NCI-H1048 (cell line): ENCODE results near the gene SPHK1.
"Not testable (repeated sequence)": the region's sequence is repeated elsewhere in the genome, so short reads cannot be mapped to it uniquely, and the experiment has no call there.

Source experiments
- DNase-seq: peaks from one replicate; lab custom pipeline; 2025; lab: John Stamatoyannopoulos, UW

Gene SPHK1, protein sequence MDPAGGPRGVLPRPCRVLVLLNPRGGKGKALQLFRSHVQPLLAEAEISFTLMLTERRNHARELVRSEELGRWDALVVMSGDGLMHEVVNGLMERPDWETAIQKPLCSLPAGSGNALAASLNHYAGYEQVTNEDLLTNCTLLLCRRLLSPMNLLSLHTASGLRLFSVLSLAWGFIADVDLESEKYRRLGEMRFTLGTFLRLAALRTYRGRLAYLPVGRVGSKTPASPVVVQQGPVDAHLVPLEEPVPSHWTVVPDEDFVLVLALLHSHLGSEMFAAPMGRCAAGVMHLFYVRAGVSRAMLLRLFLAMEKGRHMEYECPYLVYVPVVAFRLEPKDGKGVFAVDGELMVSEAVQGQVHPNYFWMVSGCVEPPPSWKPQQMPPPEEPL

GRCh38 chr17:76384222-76384986, at the start of gene SPHK1:
TSS of gene SPHK1 (plus strand) at chr17:76384609. CDS start at chr17:76385645, 1,036 bp downstream.
- DNase-seq: no peak

DNA sequence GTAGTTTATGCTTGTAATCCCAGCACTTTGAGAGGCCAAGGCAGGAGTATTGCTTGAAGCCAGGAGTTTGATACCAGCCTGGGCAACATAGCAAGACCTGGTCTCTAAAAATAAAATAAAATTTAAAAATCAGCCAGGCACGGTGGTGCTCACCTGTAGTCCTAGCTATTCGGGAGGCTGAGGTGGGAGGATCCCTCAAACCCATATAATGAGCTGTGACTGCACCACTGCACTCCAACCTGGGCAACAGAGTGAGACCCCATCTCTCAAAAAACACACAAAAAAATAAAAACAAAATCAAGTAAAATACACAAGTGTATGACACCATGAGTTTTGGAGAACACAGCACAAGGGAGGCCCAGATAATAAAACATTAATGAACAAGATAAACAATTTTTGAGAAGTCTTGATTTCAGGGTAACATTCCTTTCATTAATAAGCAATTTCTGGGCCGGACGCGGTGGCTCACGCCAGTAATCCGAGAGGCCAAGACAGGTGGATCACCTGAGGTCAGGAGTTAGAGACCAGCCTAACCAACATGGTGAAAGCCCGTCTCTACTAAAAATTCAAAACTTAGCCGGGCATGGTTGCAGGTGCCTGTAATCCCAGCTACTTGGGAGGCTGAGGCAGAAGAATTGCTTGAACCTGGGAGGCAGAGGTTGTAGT, 48.6 kb upstream of the SPHK1 start:
- DNase-seq: no peak

GRCh38 chr17:76336756-76337412, 47.5 kb upstream of the SPHK1 start:
- no peak for DNase-seq

- DNase-seq: no peak
Measured at GRCh38 chr17:76337413-76337777, 47.0 kb upstream of the SPHK1 start.

DNA sequence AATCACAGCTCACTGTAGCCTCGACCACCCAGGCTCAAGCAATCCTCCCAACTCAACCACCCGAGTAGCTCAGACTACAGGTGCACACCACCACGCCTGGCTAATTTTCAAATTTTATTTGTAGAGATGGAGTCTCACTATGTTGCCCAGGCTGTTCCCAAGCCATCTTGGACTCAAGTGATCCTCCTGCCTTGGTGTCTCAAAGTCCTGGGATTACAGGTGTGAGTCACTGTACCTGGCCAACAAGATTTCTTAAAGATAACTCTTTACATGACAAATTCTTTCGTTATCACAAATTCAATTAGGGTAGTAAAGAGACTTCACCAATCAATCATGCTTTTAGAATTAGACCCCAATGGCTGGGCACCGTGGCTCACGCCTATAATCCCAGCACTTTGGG, 43.1 kb upstream of the SPHK1 start:
- DNase-seq: no peak

DNA sequence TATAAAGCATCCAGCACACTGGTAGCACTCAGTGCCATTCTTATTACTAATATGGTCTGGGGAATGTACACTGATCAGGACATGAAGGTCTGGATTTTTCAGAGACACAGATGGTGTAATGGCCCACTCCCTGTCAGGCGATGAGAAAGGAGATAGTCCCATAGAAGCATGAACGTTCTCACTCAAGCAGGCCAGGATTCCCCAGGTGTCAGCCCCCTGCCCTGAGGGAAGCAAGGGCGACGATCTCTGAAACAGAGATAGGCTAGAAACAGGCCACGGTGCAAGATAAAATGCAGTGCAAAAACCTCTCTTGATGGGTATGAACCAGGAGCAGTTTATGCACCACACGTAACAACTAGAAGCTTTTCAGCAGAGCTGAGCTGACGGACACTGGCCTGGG, 41.3 kb upstream of the SPHK1 start:
- no peak for DNase-seq

- no peak for DNase-seq
Measured at GRCh38 chr17:76345377-76345974, 38.9 kb upstream of the SPHK1 start.

GRCh38 chr17:76346936-76347335, 37.5 kb upstream of the SPHK1 start:
- not testable (repeated sequence) for DNase-seq

- no peak for DNase-seq
Measured at GRCh38 chr17:76350463-76350862, 33.9 kb upstream of the SPHK1 start.

DNA sequence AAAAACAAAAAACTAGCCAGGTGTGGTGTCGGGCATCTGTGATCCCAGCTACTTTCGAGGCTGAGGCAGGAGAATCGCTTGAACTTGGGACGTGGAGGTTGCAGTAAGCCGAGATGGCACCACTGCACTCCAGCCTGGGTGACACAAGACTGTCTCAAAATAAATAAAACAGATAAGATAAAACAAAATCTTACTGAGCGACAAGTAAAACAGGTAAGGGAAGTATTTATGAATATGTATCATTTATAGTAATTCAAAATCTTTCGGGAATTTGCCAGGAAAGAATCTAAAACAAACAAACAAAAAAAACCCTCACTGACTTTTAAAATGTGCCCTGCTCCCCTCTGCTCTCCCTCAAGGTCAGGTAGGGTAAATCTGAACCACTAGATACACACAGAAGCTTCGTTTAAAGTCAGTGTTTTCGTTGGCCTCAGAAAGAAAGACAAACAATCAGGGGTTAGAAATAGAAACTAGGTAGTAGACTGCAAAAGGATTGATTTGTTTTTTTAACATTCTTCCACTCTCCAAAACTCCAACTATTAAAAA, 32.8 kb upstream of the SPHK1 start:
- no peak for DNase-seq

DNA sequence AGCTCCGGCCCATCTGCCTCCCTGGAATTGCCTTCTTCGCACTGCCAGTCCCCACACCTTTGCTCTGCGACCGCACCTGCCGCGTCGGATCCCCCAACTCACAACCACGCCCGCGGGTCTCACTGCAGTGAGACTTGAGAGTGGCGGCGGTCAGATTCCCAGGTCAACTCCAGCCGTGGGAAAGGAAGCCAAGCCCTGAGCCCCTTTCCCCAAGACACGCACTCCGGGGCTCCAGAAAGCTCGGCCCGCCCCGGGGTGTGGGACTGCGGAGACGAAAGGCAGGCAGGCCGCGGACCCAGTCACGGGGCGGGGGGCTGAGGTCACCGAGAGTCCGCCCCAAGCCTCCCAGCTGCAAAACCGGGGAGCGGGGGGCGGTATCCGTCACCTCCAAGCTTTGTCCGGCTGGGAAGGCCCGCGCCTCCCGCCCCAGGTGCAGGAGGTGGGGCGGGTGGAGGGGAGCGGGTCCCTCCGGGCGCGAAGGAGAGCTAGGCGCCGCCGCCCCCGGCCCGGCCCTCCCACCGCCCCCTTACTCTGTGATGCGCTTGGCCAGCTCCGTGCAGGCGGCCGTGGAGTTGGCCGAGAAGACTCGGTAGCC, 31.3 kb upstream of the SPHK1 start:
- no peak for DNase-seq

GRCh38 chr17:76353599-76354316, 30.7 kb upstream of the SPHK1 start, which contains the start of gene PRPSAP1:
TSS of gene PRPSAP1 (minus strand) at chr17:76353916. CDS start at chr17:76353703, 213 bp downstream.
- peak; percentile 79 for DNase-seq

GRCh38 chr17:76354317-76354729, 30.1 kb upstream of the SPHK1 start:
- DNase-seq: no peak

- no peak for DNase-seq
Measured at GRCh38 chr17:76354747-76355310, 29.6 kb upstream of the SPHK1 start.

DNA sequence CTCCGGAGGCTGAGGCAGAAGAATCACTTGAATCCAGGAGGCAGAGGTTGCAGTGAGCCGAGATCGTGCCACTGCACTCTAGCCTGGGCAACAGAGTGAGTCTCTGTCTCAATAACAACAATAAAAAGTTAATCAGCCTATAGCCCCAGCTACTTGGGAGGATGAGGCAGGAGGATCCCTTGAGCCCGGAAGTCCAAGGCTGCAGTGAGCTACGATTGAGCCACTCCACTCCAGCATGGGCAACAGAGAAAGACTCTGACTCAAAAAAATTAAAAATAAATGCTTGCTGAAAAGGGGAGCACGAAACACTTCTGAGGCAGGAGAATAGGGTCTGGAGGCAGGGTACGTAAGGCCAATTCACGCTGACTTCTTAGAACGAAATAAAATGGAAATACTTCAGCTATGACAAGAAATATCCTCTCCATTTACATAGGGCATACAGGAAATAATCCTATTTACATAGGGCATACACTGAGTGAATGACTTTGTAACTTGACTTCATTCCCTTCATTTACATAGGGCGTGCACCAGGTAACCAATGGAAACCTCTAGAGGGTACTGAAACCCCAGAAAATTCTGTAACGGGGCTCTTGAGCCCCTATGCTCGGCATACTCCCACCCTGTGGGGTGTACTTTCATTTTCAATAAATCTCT, 27.5 kb upstream of the SPHK1 start:
- no peak for DNase-seq

DNA sequence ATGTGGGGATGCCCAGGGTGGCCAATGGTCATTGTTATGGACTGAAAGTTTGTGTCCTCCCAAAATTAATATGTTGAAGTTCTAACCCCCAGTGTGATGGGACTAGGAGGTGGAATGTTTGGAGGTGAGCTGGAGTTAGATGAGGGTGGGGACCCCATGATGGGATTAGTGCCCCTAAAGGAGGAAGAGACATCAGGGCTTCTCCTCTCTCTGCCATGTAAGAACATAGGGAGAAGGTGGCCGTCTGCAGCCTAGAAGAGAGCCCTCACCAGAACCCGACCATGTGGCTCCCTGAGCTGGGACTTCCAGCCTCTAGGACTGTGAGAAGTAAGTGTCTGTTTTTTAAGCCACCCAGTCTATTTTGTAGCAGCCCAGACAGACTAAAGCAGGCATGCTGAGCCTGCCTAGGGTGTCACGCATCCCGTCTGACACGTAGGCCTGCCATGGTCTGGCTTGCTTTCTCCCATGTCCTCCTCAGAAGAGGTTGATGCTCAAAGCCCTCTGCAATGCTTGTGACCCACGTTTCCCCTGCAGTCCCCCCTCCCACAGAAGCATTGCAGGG, 26.7 kb upstream of the SPHK1 start:
- DNase-seq: no peak

DNA sequence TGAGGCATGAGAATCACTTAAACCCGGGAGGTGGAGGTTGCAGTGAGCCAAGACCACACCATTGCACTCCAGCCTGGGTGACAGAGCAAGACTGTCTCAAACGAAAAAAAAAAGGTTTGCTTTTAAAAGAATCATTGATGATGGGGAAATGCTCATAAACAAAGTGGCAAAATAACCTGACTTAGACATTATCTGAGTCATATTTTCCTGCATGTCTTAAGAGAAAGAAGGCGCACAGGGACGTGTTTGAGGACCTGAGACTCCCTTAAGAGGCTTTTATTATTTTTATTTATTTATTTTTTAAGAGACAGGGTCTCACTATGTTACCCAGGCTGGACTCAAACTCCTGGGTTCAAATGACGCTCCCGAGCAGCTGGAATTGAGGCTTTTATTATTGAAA, 25.0 kb upstream of the SPHK1 start:
- DNase-seq: no peak

DNA sequence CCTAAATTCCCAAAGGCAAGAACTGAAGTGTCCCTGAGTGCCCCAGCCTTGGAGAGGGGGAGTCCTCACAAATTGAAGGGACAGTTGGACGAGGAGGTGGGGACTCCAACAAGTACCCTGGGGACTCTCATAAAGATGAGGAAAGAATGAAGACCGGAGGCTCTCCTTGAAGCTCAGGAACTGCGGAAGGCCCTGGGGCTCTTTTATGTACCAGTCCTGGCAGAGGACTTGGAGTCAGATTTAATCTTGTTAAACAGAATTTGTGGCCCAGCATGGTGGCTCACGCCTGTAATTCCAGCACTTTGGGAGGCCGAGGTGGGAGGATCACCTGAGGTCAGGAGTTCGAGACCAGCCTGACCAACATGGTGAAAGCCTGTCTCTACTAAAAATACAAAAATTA, 24.6 kb upstream of the SPHK1 start:
- not testable (repeated sequence) for DNase-seq

DNA sequence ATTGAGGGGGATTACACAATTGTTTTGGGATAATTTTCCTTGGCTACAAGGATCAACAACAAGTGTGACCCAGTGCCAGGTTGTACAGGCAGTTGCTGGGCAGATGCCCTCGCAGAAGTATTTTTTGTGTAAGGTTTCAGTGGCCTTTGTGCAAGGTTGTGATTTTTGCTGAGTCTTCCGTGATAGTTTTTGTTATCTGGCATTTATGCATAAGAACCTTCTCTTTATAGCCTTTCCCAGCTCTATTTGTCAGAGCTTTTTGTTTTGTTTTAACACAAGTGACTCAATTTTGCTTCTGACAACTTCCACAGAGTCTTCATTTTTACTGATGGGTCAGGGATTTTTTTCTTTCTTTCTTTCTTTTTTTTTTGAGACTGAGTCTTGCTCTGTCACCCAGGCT, 23.9 kb upstream of the SPHK1 start:
- no peak for DNase-seq
